ENCODE results near the gene PARVB.
A peak's percentile ranks its signal among the peaks of the same experiment; 100 is the strongest.

Gene PARVB

GRCh38 chr22:43994006-43994405 is 30.1 kb upstream of the PARVB start:
- Mint-ChIP-seq H3K36me3 (peaks cover 86% of the 10 kb centered on the region), H3K27ac (peak overlapping the region; percentile 94), H3K4me3 (peak overlapping the region; percentile 91), H3K9me3 (no peaks in the 10 kb centered on the region), H3K4me1 (peaks cover 36% of the 10 kb centered on the region)
- no peak for DNase-seq (ENCODE audit: low spot score in 2 of 2)
- ATAC-seq, result no peak

DNA sequence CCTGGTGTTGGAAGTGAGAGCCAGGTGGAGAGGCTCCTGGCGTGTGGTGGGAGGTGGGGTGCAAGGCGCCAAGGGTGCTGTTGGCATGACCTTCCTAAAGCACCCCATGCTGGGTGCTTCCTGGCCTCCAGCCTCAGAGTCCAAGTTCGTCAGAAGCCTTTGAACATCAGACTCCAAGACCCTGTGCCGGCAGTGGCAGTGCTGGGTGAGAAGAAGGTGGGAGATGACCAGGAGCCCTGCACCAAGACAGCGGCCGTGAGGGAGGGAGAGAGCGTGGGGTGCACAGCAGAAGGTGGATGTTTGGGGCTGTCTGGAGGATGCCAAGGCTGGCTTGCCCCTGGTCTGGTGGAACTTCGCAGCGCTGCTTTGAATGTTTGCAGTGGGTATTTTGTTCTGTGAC is 29.7 kb upstream of the PARVB start:
- DNase-seq (ENCODE audit: low spot score in 2 of 2) (no peak), ATAC-seq (no peak)
- Mint-ChIP-seq H3K4me3 (peak overlapping the region; percentile 91), H3K36me3 (peaks cover 86% of the 10 kb centered on the region), H3K27ac (peak overlapping the region; percentile 94), H3K9me3 (no peaks in the 10 kb centered on the region), H3K4me1 (peaks cover 36% of the 10 kb centered on the region)

DNA sequence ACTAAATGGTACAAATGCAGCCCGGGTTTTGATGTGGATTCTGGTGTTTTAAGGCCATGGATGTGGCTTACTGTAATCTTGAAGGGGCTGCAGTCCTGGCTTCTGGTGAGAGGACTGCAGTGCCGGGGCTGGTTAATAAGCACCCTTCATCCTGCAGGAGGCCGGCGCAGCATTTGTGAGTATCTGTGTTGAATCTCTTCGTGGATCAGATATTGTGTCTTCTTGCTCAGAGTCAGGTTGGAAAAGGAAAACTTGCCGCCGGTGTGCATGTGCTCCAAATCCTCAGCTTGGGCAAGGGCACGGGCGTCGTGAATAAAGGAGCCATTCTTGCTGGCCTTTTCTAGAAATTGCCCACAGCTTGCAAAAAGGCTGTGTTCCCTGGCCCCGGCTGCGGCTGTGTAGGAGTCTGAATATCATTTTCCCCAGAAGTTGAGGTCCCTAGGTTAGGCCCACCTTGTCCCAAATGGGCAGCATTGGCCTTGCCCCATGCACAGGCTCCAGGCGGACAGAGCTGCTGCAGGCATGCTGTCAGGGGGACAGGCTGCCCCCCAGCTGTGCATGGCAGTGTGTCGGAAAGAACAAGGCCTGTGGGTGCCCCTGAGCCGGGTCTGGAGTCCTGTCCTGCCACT is 28.9 kb upstream of the PARVB start:
- ATAC-seq (no peak), DNase-seq (ENCODE audit: low spot score in 2 of 2) (no peak)
- H3K9me3 Mint-ChIP-seq, result no peaks in the 10 kb centered on the region
- peak overlapping the region; percentile 94 for H3K27ac Mint-ChIP-seq
- peaks cover 79% of the 10 kb centered on the region for H3K36me3 Mint-ChIP-seq
- peak overlapping the region; percentile 91 for H3K4me3 Mint-ChIP-seq
- H3K4me1 Mint-ChIP-seq, result peaks cover 36% of the 10 kb centered on the region

DNA sequence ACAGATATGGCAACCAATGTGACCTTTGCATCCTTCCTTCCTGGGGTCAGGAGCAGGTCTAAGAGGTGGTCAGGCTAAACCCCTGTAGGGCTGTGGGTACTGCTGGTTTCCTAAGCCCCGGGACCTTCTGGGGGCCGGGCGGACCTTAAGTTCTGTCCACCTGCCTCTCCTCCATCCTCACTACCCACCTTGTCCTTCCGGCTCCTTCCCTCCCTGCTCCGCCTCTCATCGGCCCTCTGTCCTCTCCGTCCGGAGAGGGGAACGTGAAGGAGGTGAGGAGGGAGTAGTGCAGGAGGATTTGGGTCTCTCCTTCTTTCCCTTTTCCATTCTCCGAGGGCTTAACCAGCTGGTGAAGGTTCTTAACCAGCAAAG is 28.3 kb upstream of the PARVB start:
- Mint-ChIP-seq H3K36me3 (peaks cover 76% of the 10 kb centered on the region), H3K4me1 (peaks cover 36% of the 10 kb centered on the region), H3K4me3 (peak overlapping the region; percentile 91), H3K9me3 (no peaks in the 10 kb centered on the region), H3K27ac (peak overlapping the region; percentile 94)
- ATAC-seq (peak; percentile 32), DNase-seq (ENCODE audit: low spot score in 2 of 2) (no peak)

GRCh38 chr22:43996170-43996980 is 27.7 kb upstream of the PARVB start:
- peak overlapping the region; percentile 91 for H3K4me3 Mint-ChIP-seq
- H3K4me1 Mint-ChIP-seq, result peaks cover 36% of the 10 kb centered on the region
- ATAC-seq (peak; percentile 86), DNase-seq (ENCODE audit: low spot score in 2 of 2) (peak; percentile 43 to 83)
- H3K36me3 Mint-ChIP-seq, result peaks cover 75% of the 10 kb centered on the region
- peak overlapping the region; percentile 94 for H3K27ac Mint-ChIP-seq
- no peaks in the 10 kb centered on the region for H3K9me3 Mint-ChIP-seq

DNA sequence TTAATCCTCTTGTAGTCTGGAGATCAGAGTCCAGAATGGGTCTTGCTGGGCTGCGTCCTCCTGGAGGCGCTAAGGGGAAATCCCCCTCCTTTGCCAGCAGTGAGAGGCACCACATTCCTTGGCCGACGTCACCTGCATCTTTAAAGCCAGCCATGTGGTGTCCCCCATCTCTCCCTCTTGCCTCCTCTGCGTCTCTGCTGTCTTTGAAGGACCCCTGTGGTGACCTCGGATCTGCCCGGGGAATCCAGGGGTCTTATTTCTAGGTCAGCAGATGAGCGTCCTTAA is 27.2 kb upstream of the PARVB start:
- Mint-ChIP-seq H3K4me3 (peak overlapping the region; percentile 91), H3K36me3 (peaks cover 70% of the 10 kb centered on the region), H3K27ac (peak overlapping the region; percentile 94), H3K9me3 (no peaks in the 10 kb centered on the region), H3K4me1 (peaks cover 36% of the 10 kb centered on the region)
- DNase-seq (ENCODE audit: low spot score in 2 of 2), result no peak
- no peak for ATAC-seq

GRCh38 chr22:43998679-43999264 is 25.3 kb upstream of the PARVB start:
- peaks cover 32% of the 10 kb centered on the region for H3K4me1 Mint-ChIP-seq
- no peak overlapping the region for H3K27ac Mint-ChIP-seq
- H3K9me3 Mint-ChIP-seq, result no peaks in the 10 kb centered on the region
- peaks cover 52% of the 10 kb centered on the region for H3K36me3 Mint-ChIP-seq
- H3K4me3 Mint-ChIP-seq, result no peak overlapping the region
- no peak for DNase-seq (ENCODE audit: low spot score in 2 of 2)
- ATAC-seq, result no peak

GRCh38 chr22:43999378-43999777 is 24.7 kb upstream of the PARVB start:
- Mint-ChIP-seq H3K9me3 (no peaks in the 10 kb centered on the region), H3K27ac (no peak overlapping the region), H3K4me1 (peaks cover 31% of the 10 kb centered on the region), H3K4me3 (no peak overlapping the region), H3K36me3 (peaks cover 51% of the 10 kb centered on the region)
- DNase-seq (ENCODE audit: low spot score in 2 of 2), result no peak
- no peak for ATAC-seq

- ATAC-seq, result no peak
- no peak overlapping the region for H3K27ac Mint-ChIP-seq
Observed at GRCh38 chr22:44000123-44000522, 24.0 kb upstream of the PARVB start.

GRCh38 chr22:44001521-44001920 is 22.6 kb upstream of the PARVB start:
- DNase-seq (ENCODE audit: low spot score in 2 of 2) (no peak), ATAC-seq (no peak)
- no peak overlapping the region for H3K27ac Mint-ChIP-seq
- peaks cover 13% of the 10 kb centered on the region for H3K4me1 Mint-ChIP-seq
- peaks cover 37% of the 10 kb centered on the region for H3K36me3 Mint-ChIP-seq
- no peaks in the 10 kb centered on the region for H3K9me3 Mint-ChIP-seq
- H3K4me3 Mint-ChIP-seq, result no peak overlapping the region

More at GRCh38 chr22:44000123-44000522, 24.0 kb upstream of the PARVB start:
- peaks cover 27% of the 10 kb centered on the region for H3K4me1 Mint-ChIP-seq
- H3K4me3 Mint-ChIP-seq, result no peak overlapping the region
- peaks cover 44% of the 10 kb centered on the region for H3K36me3 Mint-ChIP-seq
- DNase-seq (ENCODE audit: low spot score in 2 of 2), result no peak
- H3K9me3 Mint-ChIP-seq, result no peaks in the 10 kb centered on the region

GRCh38 chr22:44002324-44002723 is 21.8 kb upstream of the PARVB start:
- H3K27ac Mint-ChIP-seq, result no peak overlapping the region

GRCh38 chr22:44002997-44003396 is 21.1 kb upstream of the PARVB start:
- H3K9me3 Mint-ChIP-seq, result no peaks in the 10 kb centered on the region
- peaks cover 23% of the 10 kb centered on the region for H3K36me3 Mint-ChIP-seq
- peak overlapping the region; percentile 52 for H3K27ac Mint-ChIP-seq
- H3K4me1 Mint-ChIP-seq, result peaks cover 5% of the 10 kb centered on the region
- no peak for ATAC-seq
- DNase-seq (ENCODE audit: low spot score in 2 of 2), result no peak
- no peak overlapping the region for H3K4me3 Mint-ChIP-seq

More at GRCh38 chr22:44002324-44002723, 21.8 kb upstream of the PARVB start:
- no peaks in the 10 kb centered on the region for H3K9me3 Mint-ChIP-seq
- no peak overlapping the region for H3K4me3 Mint-ChIP-seq
- ATAC-seq (no peak), DNase-seq (ENCODE audit: low spot score in 2 of 2) (no peak)
- H3K36me3 Mint-ChIP-seq, result peaks cover 29% of the 10 kb centered on the region
- H3K4me1 Mint-ChIP-seq, result peaks cover 5% of the 10 kb centered on the region

DNA sequence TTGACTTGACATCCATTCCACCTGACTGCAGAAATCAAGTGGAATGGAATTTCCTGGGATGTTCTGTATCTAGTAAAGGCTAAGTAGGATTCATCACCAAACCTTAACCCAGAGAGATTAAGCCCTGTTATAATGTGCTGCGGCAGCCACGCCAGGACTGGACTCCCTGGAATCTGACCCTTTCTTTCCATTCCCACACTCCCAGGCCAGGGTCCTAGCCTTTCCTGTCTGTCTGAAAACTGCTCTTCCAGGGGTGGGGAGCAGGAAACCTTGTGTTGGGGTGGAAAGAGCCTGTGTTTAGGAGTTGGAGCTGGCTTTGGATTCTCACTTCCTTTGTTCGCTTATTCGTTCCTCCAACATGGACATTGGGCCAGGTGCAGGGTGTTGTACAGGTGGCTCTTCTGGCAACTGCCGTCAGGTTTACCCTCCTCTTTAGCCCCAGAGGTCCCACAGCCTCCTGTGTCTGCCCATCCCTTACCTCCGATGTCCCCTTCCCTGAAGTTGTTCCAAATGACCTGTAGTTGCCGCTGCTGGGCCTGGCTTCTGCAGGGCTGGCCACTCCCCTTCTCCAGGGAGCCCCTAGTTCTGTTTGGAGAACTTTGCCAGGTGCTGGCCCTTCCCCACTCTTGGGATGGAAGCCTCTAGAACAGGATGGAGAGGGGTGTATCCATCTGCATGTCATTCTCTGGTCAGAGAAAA is 20.5 kb upstream of the PARVB start:
- peak overlapping the region; percentile 52 for H3K27ac Mint-ChIP-seq
- H3K4me3 Mint-ChIP-seq, result no peak overlapping the region
- DNase-seq (ENCODE audit: low spot score in 2 of 2) (no peak), ATAC-seq (no peak)
- H3K4me1 Mint-ChIP-seq, result peaks cover 5% of the 10 kb centered on the region
- H3K9me3 Mint-ChIP-seq, result no peaks in the 10 kb centered on the region
- peaks cover 17% of the 10 kb centered on the region for H3K36me3 Mint-ChIP-seq

- peaks cover 5% of the 10 kb centered on the region for H3K4me1 Mint-ChIP-seq
- H3K27ac Mint-ChIP-seq, result no peak overlapping the region
- peaks cover 12% of the 10 kb centered on the region for H3K36me3 Mint-ChIP-seq
- DNase-seq (ENCODE audit: low spot score in 2 of 2) (no peak), ATAC-seq (no peak)
- H3K9me3 Mint-ChIP-seq, result no peaks in the 10 kb centered on the region
- H3K4me3 Mint-ChIP-seq, result no peak overlapping the region
Observed at GRCh38 chr22:44004104-44004460, 20.0 kb upstream of the PARVB start.

- H3K4me3 Mint-ChIP-seq, result no peak overlapping the region
- no peaks in the 10 kb centered on the region for H3K9me3 Mint-ChIP-seq
- DNase-seq (ENCODE audit: low spot score in 2 of 2), result no peak
- H3K36me3 Mint-ChIP-seq, result peaks cover 8% of the 10 kb centered on the region
- peaks cover 5% of the 10 kb centered on the region for H3K4me1 Mint-ChIP-seq
- H3K27ac Mint-ChIP-seq, result no peak overlapping the region
- no peak for ATAC-seq
Observed at GRCh38 chr22:44005524-44005923, 18.6 kb upstream of the PARVB start.
